Fibroblast of lung (primary cell): ENCODE results near the gene TMEM178B.

Experiments
- CTCF ChIP-seq, 2 donors: IDR thresholded peaks in 1 of 2; conservative IDR thresholded peaks in 1 of 2; 1 replicate in 1 of 2; 2 replicates in 1 of 2; pipeline ENCODE4 v1.5.1; 2011 to 2012; ENCODE audit warnings: low read length in 2 of 2, control low read depth in 1 of 2, inconsistent platforms in 1 of 2, low read depth in 1 of 2, mild to moderate bottlenecking in 1 of 2
- EZH2 ChIP-seq: IDR thresholded peaks from 2 replicates; pipeline ENCODE4 v1.5.1; 2012; ENCODE audit warnings: low read length, control low read depth, mild to moderate bottlenecking; ENCODE audit errors: missing control alignments

GRCh38 chr7:141147482-141147881, 73.6 kb downstream of the TMEM178B start:
- TF ChIP-seq CTCF (conservative IDR thresholded peaks at IDR 0.05 in 1 of 2, IDR thresholded peaks at IDR 0.05 in 1 of 2; ENCODE audit: low read depth in 1 of 2, low read length in 2 of 2): no peak
- TF ChIP-seq EZH2: no peak
